NCI-H1105 treated with DMSO at 0.1 percent for 48 hours (cell line): ENCODE measurements around the gene IQSEC1.

Experiments
- DNase-seq: peaks from one replicate; lab custom pipeline; 2025; lab: John Stamatoyannopoulos, UW

IQSEC1 gene

GRCh38 chr3:13107661-13108060 lies 34.4 kb upstream of the IQSEC1 start:
- no peak for DNase-seq

GRCh38 chr3:13106308-13107001 lies 33.2 kb upstream of the IQSEC1 start:
- no peak for DNase-seq

GRCh38 chr3:13105896-13106250 lies 32.6 kb upstream of the IQSEC1 start:
- no peak for DNase-seq

GRCh38 chr3:13105181-13105895 lies 32.1 kb upstream of the IQSEC1 start:
- DNase-seq = no peak

GRCh38 chr3:13104511-13104910 lies 31.3 kb upstream of the IQSEC1 start:
- DNase-seq = no peak

GRCh38 chr3:13103416-13104058 lies 30.3 kb upstream of the IQSEC1 start:
- DNase-seq = no peak

GRCh38 chr3:13102386-13103345 lies 29.4 kb upstream of the IQSEC1 start:
- no peak for DNase-seq

- DNase-seq = no peak
These were observed 26.5 kb upstream of the IQSEC1 start for GRCh38 chr3:13099707-13100106.

GRCh38 chr3:13098192-13098988 lies 25.2 kb upstream of the IQSEC1 start:
- DNase-seq = no peak

- DNase-seq = no peak
These were observed 23.1 kb upstream of the IQSEC1 start for GRCh38 chr3:13096356-13096755.

GRCh38 chr3:13095408-13095937 lies 22.2 kb upstream of the IQSEC1 start:
- DNase-seq = no peak

- DNase-seq = no peak
These were observed 20.5 kb upstream of the IQSEC1 start for GRCh38 chr3:13093687-13094086.

- DNase-seq = no peak
These were observed 19.7 kb upstream of the IQSEC1 start for GRCh38 chr3:13092621-13093617.

- DNase-seq = peak; percentile 24
These were observed 18.8 kb upstream of the IQSEC1 start for GRCh38 chr3:13091898-13092611.

GRCh38 chr3:13088028-13089006 lies 15.1 kb upstream of the IQSEC1 start:
- no peak for DNase-seq

GRCh38 chr3:13087320-13087990 lies 14.2 kb upstream of the IQSEC1 start:
- DNase-seq = no peak

GRCh38 chr3:13086531-13086981 lies 13.3 kb upstream of the IQSEC1 start:
- no peak for DNase-seq
